GM11168 (cell line): ENCODE measurements around the gene CTDSPL.
"Not testable (repeated sequence)": the region's sequence is repeated elsewhere in the genome, so short reads cannot be mapped to it uniquely, and the experiment has no call there.

ENCODE experiments used
- in situ Hi-C: fragments of 300-500 bp; cut with MboI; formaldehyde crosslinking; loops from one replicate; pipeline ENCODE4 v1.12.0; 2022; ENCODE audit warnings: low sequenced_read_pairs; ENCODE audit not compliant: unreplicated experiment

The CTDSPL gene

DNA sequence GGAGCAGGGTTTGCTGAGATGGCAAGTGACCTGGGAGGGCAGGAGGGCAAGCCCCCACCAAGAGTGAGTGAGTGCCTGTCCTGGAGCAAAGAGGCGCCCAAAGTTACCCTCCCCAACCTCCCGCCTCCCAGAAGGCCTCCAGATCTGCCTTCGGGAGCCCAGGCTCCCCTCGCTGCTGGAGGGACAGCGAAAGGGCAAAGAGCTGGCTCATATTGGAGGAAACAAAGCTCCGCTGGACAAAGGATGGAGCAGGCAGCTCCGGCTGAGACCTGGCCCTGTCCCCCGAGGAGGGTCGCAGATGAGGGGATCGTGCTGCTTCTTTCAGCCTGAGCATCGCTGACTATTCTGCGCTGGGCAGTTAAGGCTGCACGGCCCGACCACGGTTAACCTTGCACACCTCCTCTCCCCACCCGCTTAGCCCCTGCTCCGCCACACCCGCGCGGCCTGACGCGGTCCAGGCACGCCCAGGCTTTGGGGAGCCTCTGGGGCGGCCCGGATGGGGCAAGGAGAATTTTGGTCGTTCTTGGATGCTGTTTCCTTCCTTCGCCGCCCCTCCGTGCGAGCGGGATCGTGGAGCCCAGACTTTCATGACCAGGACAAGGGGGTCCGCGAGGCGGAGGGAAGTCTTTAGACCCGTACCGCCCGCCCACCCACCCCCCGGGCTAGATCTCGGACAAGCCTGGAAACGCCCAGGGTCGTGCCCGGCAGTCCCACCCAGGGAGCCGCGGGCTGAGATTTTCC, 167.1 kb downstream of the CTDSPL start:
- in situ Hi-C loops, result no loop called here

DNA sequence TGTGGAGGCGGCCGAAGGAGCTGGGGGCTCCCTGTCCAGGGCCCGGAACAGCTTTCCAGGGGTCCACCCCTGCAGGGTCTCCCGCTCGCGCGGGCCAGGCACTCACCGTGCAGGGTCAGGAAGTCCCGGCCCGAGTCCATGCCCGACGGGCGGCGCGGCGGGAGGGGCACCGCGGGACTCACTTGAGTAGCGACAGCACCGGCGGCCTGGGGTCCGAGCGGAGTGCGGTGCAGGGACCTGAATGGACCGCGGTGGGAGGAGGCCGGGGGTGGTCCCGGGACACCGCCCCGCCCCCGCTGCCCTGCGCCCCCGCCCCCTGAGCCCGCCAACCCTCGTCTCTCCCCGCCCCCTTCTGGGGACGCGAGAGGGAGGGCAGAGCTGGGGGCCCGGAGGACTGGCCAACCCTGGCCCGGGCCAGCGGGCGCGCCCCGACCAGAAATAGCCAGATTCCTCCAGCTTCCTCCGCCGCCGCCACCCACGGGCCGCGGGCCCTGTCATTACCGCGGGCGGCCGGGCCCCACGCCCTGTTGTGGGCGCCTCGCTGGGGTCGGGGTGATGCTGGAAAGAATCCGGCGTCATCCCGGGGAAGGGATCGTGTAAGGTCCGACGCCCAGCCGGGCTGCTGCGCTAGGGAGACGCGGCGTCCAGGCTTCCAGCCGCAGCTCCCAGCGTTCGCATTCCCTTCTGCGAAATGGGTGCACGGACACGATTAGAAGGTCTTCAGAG, 167.9 kb downstream of the CTDSPL start, which contains the start of gene PLCD1:
Gene PLCD1, minus strand, starts transcription at position 243 of the 726 bp plus-strand sequence. Its CDS starts 103 bp downstream, at position 140.
- in situ Hi-C loops, result no loop called here

- in situ Hi-C loops, result no loop called here
Measured at GRCh38 chr3:38030126-38031021, 168.7 kb downstream of the CTDSPL start.

DNA sequence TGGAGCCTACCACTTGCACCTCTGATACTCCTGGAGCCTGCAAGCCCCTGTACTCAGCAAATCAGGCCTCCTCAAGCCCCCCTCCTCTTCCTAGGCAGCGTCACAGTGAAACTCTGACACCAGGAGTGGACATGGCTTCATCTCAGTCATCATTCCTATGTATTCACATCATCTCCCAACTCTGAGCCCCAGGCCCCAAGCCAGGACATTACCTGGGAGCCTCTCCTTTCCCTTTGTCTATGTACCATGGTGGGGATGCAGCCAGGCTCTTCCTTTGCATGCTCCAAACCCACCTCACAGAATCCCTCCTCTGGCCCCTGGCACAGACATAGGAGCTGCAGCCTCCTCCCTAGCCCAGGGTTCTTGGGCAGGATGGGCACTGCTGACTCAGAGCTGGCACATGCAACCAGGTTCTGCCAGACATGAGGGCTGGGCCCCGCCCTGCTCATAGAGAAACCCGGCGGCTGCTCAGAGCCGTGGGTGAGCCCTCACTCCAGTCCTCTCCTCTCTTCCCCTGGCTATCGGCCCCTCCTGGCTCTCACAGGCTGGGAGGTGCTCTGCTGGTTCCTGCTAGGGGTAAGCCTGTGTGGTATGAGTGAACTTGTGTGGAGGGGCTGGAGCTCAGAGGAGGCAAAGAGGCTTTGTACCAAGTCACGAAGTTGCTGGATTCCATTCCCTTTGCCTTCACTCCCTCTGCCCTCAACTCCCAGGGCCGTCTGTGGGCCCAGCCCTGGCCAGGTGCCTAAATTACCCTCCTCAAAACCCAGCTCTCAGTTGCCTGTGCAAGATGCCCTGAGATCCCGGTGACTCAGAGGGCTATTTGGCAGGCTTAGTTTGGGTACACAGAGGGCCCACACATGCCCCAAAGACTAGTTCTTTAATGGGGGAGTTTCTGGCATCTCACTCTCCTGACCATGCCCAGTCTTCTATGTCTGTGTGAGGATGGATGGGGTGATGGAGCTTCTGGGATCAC, 169.6 kb downstream of the CTDSPL start:
- in situ Hi-C loops, result no loop called here

DNA sequence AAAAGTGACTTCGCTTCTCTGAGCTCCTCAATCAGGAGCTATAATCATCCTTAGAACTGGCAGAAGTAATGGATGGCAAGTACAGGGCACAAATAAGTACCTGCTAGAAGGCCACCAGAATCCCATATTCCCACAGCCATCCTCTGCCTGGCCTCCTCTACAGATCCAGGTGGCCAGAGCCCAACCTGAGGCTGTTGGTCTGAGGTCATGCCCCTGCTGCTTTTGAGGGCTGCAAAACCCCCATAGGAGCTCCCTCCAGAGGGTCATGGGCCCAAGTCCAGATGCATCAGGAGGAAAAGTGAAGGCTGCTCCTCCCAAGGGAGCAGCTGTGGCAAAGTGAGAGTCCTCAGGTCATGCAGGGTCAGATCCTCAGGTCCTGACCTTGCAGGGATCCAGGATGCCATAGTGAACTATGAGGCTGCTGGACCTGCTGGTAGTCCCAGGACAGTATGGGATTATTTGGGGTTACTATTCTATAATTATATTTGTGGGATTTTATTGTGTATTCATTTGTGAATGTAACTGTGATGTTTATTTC, 170.7 kb downstream of the CTDSPL start:
- in situ Hi-C loops, result no loop called here

DNA sequence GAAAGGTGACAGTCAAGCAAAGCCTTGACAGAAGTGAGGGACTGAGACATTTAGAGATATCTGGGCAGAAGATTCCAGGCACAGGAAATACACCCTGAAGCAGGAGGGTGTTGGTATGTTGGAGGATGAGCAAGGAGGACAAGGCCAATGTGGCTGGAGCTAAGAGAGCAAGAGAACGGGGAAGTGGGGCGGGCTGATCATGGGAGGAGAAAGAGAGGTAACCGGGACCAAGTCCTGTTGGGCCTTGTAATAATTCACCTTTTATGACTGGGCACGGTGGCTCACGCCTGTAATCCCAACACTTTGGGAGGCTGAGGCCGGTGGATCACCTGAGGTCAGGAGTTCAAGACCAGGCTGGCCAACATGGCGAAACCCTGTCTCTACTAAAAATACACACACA, 171.9 kb downstream of the CTDSPL start:
- in situ Hi-C loops, result not testable (repeated sequence)
